Choroid plexus epithelial cell (primary cell): Measurements from ENCODE around the gene HOXA9.
A peak's percentile ranks its signal among the peaks of the same experiment; 100 is the strongest.

ENCODE experiments used
- DNase-seq: peaks from one replicate; pipeline ENCODE4 v3.0.0-alpha.2; 2010; ENCODE audit warnings: low read depth
- H3K4me3 ChIP-seq: 2 replicates; pipeline ENCODE4 v1.5.1; 2011; ENCODE audit warnings: low read depth, mild to moderate bottlenecking, control low read depth, low read length, moderate library complexity
- TF ChIP-seq, protein P1 (sequence below): conservative IDR thresholded peaks from 2 replicates; pipeline ENCODE4 v1.5.1; 2011; ENCODE audit warnings: low read depth, mild to moderate bottlenecking, control low read depth, inconsistent platforms, low read length, moderate library complexity

Gene HOXA9

DNA sequence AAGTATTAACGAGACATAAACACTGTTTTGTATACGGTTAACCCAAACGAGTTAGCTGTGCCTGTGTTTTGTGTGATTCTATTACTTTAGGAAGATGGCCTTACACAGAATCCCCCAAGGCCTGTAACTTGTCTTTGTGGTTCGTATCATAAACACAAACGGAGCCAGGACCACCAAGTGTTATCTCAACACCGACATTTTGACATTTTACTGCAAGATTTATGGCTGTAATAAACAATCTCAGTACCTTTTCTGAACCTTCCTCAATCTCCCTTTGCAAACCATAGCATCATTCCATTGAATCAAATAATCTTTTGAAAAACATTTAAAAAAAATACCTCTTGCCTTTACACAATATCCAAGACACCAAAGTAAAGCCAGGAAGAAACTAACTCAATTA lies 32.4 kb downstream of the HOXA9 start:
- H3K4me3 ChIP-seq: no peak overlapping the region
- TF ChIP-seq, protein P1, sequence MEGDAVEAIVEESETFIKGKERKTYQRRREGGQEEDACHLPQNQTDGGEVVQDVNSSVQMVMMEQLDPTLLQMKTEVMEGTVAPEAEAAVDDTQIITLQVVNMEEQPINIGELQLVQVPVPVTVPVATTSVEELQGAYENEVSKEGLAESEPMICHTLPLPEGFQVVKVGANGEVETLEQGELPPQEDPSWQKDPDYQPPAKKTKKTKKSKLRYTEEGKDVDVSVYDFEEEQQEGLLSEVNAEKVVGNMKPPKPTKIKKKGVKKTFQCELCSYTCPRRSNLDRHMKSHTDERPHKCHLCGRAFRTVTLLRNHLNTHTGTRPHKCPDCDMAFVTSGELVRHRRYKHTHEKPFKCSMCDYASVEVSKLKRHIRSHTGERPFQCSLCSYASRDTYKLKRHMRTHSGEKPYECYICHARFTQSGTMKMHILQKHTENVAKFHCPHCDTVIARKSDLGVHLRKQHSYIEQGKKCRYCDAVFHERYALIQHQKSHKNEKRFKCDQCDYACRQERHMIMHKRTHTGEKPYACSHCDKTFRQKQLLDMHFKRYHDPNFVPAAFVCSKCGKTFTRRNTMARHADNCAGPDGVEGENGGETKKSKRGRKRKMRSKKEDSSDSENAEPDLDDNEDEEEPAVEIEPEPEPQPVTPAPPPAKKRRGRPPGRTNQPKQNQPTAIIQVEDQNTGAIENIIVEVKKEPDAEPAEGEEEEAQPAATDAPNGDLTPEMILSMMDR: no peak
- DNase-seq: no peak

DNA sequence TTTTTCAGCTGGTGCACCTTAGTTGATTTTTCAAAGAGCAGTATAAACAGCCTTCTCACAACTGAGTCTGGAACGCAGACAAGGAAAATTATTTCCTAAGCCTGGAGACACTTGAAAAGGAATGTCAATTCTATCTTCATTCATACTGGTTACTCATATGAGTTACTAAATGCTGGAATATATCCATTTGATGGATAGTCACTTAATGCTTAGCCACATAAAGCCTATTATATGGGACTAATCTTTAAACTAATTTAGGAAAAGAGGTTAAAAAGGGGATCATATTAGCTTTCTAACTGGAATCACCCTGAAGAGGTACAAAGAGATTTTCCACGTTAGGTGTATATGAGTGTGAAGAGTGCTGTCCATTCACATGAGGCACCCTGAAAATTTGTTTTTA lies 33.1 kb downstream of the HOXA9 start:
- DNase-seq: no peak
- TF ChIP-seq, protein P1: no peak
- H3K4me3 ChIP-seq: no peak overlapping the region

DNA sequence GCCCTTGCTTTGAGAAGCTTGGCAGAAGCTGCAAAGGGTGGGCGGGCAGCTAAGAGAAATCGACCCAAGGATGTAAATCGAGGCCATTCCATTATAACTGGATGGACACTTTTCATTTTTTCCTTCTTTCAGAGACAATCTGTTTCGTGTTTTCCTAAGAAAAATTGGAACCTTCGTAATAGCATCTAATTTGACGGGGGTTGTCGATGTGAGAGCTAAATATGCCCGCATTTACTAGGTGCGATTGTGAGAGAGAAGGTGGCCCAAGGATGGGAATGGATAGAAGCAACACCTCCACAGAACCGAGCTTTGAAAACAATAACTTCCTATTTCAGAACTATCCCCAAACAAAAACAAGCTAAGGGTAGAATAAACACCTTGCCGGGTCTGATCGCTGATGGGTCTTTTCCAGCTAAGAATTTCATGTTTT lies 33.9 kb downstream of the HOXA9 start:
- no peak for DNase-seq
- H3K4me3 ChIP-seq: no peak overlapping the region
- TF ChIP-seq, protein P1: no peak

DNA sequence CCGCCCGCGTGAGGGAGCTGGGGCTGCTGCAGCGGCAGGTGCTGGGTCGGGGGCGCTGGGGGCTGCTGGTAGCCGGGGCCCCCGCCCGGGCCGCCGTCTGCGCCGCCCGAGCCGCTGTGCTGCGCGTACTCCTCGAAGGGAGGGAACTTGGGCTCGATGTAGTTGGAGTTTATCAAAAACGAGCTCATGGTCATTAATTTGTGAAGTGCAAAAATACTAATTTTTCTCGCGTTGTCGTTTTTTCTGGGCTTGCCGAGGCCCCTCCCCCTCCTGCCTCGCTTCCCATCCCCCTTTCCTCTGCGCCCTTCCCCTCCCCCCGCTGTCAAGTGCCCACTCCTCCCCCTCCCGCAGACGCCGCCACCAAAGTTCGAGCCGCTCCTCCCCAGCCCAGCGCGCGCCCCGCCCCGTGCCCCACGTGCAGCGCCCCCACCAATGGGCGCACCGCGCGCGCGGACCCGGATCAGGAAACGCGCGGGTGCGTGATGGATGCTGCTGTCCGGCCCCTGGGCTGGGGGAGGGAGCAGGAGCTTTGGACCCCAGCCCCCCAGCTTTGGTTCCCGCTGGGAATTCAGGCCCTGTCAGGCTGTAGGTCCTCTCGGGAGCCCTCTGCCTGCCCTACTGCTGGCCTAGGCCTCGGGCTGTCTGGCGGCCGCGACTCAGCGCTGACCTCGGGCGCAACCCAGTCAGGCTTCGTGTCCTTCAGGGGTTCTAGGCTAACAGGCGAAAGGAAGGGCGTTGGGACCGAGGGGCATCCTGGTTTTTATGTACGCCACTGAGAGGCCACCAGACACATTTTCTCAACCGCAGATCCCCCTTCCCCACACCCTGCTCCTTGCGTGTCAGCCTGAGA lies 34.6 kb downstream of the HOXA9 start, which contains the start of gene HOXA4:
TSS of gene HOXA4 (minus strand) at position 218 of the 850 bp plus-strand sequence. CDS start at position 194, 24 bp downstream.
- peak within 1 kb of the TSS; percentile 20 for H3K4me3 ChIP-seq
- DNase-seq: no peak
- TF ChIP-seq, protein P1: no peak

GRCh38 chr7:27129729-27130539 lies 35.4 kb downstream of the HOXA9 start:
- DNase-seq: no peak
- TF ChIP-seq, protein P1: no peak
- no peak overlapping the region for H3K4me3 ChIP-seq

GRCh38 chr7:27128776-27129728 lies 36.3 kb downstream of the HOXA9 start:
- no peak overlapping the region for H3K4me3 ChIP-seq
- no peak for DNase-seq
- TF ChIP-seq, protein P1: no peak
